Heart left ventricle (tissue), 16 donors: Measurements from ENCODE around the gene UHRF1. TPM values are rescaled to one million over a fixed set of nuclear protein-coding genes. Genes with fewer than 3 reads are reported as not detected.
"Not testable (repeated sequence)": the region's sequence is repeated elsewhere in the genome, so short reads cannot be mapped to it uniquely, and the experiment has no call there.

Experiments
- ATAC-seq, 4 donors: fragments of 200-7000 bp; cut with Tn5 transposase; one replicate each; pipeline ENCODE4 v1.9.1; 2020 to 2022; ENCODE audit warnings: moderate library complexity in 4 of 4, mild to moderate bottlenecking in 3 of 4, moderate number of reproducible peaks in 1 of 4
- DNase-seq, 5 donors: peaks; one replicate each; pipeline ENCODE4 v3.0.0-alpha.2; 2020
- H3K27ac ChIP-seq, 12 donors: fragments of 200-600 bp; sonication (generic) in 4 of 12; one replicate each; pipeline versions ENCODE4 v1.5.0 to v1.8.0; 2016 to 2022; ENCODE audit warnings: mild to moderate bottlenecking in 2 of 12
- H3K27me3 ChIP-seq, 9 donors: fragments of 200-600 bp; sonication (generic) in 2 of 9; one replicate each; pipeline versions ENCODE4 v1.5.1 to v1.8.0; 2016 to 2022; ENCODE audit warnings: mild to moderate bottlenecking in 3 of 9
- H3K36me3 ChIP-seq, 9 donors: fragments of 200-600 bp; sonication (generic) in 2 of 9; one replicate each; pipeline versions ENCODE4 v1.5.0 to v1.8.0; 2018 to 2022; ENCODE audit warnings: mild to moderate bottlenecking in 2 of 9
- H3K4me1 ChIP-seq, 12 donors: fragments of 200-600 bp; sonication (generic) in 4 of 12; one replicate each; pipeline versions ENCODE4 v1.5.0 to v1.8.0; 2016 to 2022; ENCODE audit warnings: mild to moderate bottlenecking in 3 of 12
- H3K4me3 ChIP-seq, 12 donors: fragments of 200-600 bp; sonication (generic) in 4 of 12; one replicate each; pipeline versions ENCODE4 v1.5.0 to v1.8.0; 2017 to 2022; ENCODE audit warnings: mild to moderate bottlenecking in 9 of 12, moderate library complexity in 4 of 12
- H3K9me3 ChIP-seq, 12 donors: fragments of 200-600 bp; sonication (generic) in 4 of 12; one replicate each; pipeline versions ENCODE4 v1.5.0 to v1.8.0; 2016 to 2022; ENCODE audit warnings: mild to moderate bottlenecking in 1 of 12
- CTCF ChIP-seq, 12 donors: fragments of 200-600 bp; sonication (generic) in 4 of 12; IDR thresholded peaks; one replicate each; pipeline versions ENCODE4 v1.5.0 to v1.8.0; 2018 to 2022; ENCODE audit warnings: antibody characterized with exemption in 12 of 12, mild to moderate bottlenecking in 5 of 12
- POLR2A ChIP-seq, 2 donors: fragments of 450-650 bp; IDR thresholded peaks; one replicate each; pipeline ENCODE4 v1.6.1; 2017; ENCODE audit warnings: antibody characterized with exemption in 2 of 2, mild to moderate bottlenecking in 2 of 2, moderate library complexity in 2 of 2
- WGBS, 4 donors: extraction: QIAGEN DNeasy Blood & Tissue Kit in 2 of 4; methylation state at CpG; one replicate each; pipeline versions ENCODE4 v1.1.5 to v1.1.7; 2013 to 2018; 5-methylcytosine and 5-hydroxymethylcytosine counted together
- intact Hi-C, 10 donors: fragments of 100-400 bp; cut with DNase I; formaldehyde crosslinking; loops; one replicate each; pipeline versions ENCODE4 v1.11.1 to v1.14.2; 2022
- polyA plus RNA-seq, 2 donors: library from polyadenylated mRNA; stranded (reverse); fragments of 200-250 nt; gene quantifications; one replicate each; pipeline ENCODE4 v1.2.3, GENCODE V29; 2013
- total RNA-seq, 9 donors: library from RNA; depleted of rRNA in 2 of 9; stranded (reverse); fragments of >200 nt in 2 of 9; fragmentation: NEBNext Ultra II Directional in 3 of 9; extraction: Animal tissue kit (Norgen Biotek cat#: 25700) in 3 of 9; gene quantifications; one replicate each; pipeline versions ENCODE4 v1.1.0 to v1.2.4, GENCODE V29; 2016 to 2023
- donor health status: ischemic (EF 13 %, LVEDD 7.1; RV severe dilation, severe dysfunction).
- donor health status: healthy with polysubstance abuse.
- donor health status: DM: no; HTN: yes; CAD: no.
- donor health status: DM: no; HTN: no; CAD: no.
- donor health status: ischemic (EF 25% LVEDD 6.9; RV normal size, moderate dysfunction).
- donor health status: ischemic (EF 25% LVEDD 5.7; RV mildly dilated, moderate dysfunction).
- donor health status: healthy.
- donor health status: DM: yes; HTN: yes; CAD: no.
- donor health status: ischemic (EF 35%, LVEDD 5.7; RV mildly dilated, moderate dysfunction).
- donor health status: nonischemic (EF 11% LVEDD 7.7; RV severe dilation, severe dysfunction).
- donor health status: DM: yes; HTN: yes; CAD: no.
- donor health status: PGD.
- donor health status: ischemic (EF 29% LVEDD 5.4; RV normal size, mild dysfunction).
- donor health status: nonischemic (EF 23%, LVEDD 6.1; RV moderate dilation, normal function).

Gene UHRF1
- total and polyA plus RNA-seq, 11 donors = 0.25 to 8.9 (median 0.74) TPM

- peak overlapping the region in 7 of 12 donors; percentile 63 to 92 (median 73) for H3K4me3 ChIP-seq
- DNase-seq = no peak
- no peak for TF ChIP-seq CTCF (IDR thresholded peaks at IDR 0.05)
Measured at GRCh38 chr19:4971816-4972495, 62.7 kb downstream of the UHRF1 start.

GRCh38 chr19:4972509-4973230, 63.4 kb downstream of the UHRF1 start:
- H3K9me3 ChIP-seq = no peaks in the 10 kb centered on the region
- intact Hi-C loops = loop anchor here in 7 of 10 donors (5.0 to 10.0 kb wide), 4 partner anchors 45 to 60 kb away; no protein-coding TSS in a partner anchor
- peaks cover 7 to 83% (median 64%) of the 10 kb centered on the region in 12 donors for H3K4me1 ChIP-seq
- TF ChIP-seq CTCF (IDR thresholded peaks at IDR 0.05) (no peak), POLR2A (IDR thresholded peaks at IDR 0.05) (no peak)
- DNase-seq (no peak), ATAC-seq (no peak)
- H3K27me3 ChIP-seq = no peaks in the 10 kb centered on the region
- H3K27ac ChIP-seq = peak overlapping the region in 1 of 12 donors; percentile 87
- no peak overlapping the region for H3K4me3 ChIP-seq
- 66 to 81% (median 73%) methylated on average over 10 to 12 of the region's 12 CpGs for WGBS, 4 donors
- H3K36me3 ChIP-seq = no peaks in the 10 kb centered on the region

More at GRCh38 chr19:4971816-4972495, 62.7 kb downstream of the UHRF1 start:
- Histone ChIP-seq H3K36me3 (no peaks in the 10 kb centered on the region), H3K4me1 (peaks cover 5 to 76% (median 57%) of the 10 kb centered on the region in 12 donors), H3K27ac (peak overlapping the region in 8 of 12 donors; percentile 55 to 87 (median 65)), H3K27me3 (no peaks in the 10 kb centered on the region), H3K9me3 (no peaks in the 10 kb centered on the region)
- WGBS, 4 donors = 80 to 90% (median 85%) methylated on average over 12 to 19 of the region's 19 CpGs
- intact Hi-C loops = loop anchor here in 8 of 10 donors (2.0 to 10.0 kb wide), 5 partner anchors 45 to 60 kb away; no protein-coding TSS in a partner anchor
- no peak for ATAC-seq

GRCh38 chr19:4974880-4975469, 65.7 kb downstream of the UHRF1 start:
- DNase-seq (no peak), ATAC-seq (no peak)
- Histone ChIP-seq H3K27ac (peak overlapping the region in 5 of 12 donors; percentile 23 to 86 (median 77)), H3K4me3 (no peak overlapping the region), H3K4me1 (peaks cover 10 to 99% (median 65%) of the 10 kb centered on the region in 12 donors), H3K27me3 (no peaks in the 10 kb centered on the region), H3K9me3 (no peaks in the 10 kb centered on the region), H3K36me3 (peaks cover 0 to 3% (median 0%) of the 10 kb centered on the region in 9 donors)
- WGBS, 4 donors = 57 to 73% (median 63%) methylated on average over 14 of the region's 14 CpGs
- intact Hi-C loops = loop anchor here in 7 of 10 donors (5.0 to 10.0 kb wide), 4 partner anchors 42 to 57 kb away; no protein-coding TSS in a partner anchor
- no peak for TF ChIP-seq POLR2A (IDR thresholded peaks at IDR 0.05)
- TF ChIP-seq CTCF (IDR thresholded peaks at IDR 0.05) = no peak

GRCh38 chr19:4975601-4976000, 66.3 kb downstream of the UHRF1 start:
- WGBS, 4 donors = 91 to 95% (median 94%) methylated on average over 13 of the region's 13 CpGs
- H3K36me3 ChIP-seq, H3K9me3 ChIP-seq, H3K4me3 ChIP-seq, DNase-seq, ATAC-seq, H3K27me3 ChIP-seq: not testable (repeated sequence)
- Histone ChIP-seq H3K27ac (peak overlapping the region in 7 of 12 donors; percentile 65 to 86 (median 75)), H3K4me1 (peaks cover 10 to 95% (median 59%) of the 10 kb centered on the region in 12 donors)
- intact Hi-C loops = loop anchor here in 3 of 10 donors (10.0 kb wide), 1 partner anchor 49 kb away; no protein-coding TSS in a partner anchor
